Eye (tissue), 1 donor: ENCODE results near the gene CBLC.
"Not testable (repeated sequence)": the region's sequence is repeated elsewhere in the genome, so short reads cannot be mapped to it uniquely, and the experiment has no call there.

Experiments
- DNase-seq: peaks from one replicate; pipeline ENCODE4 v3.0.0-alpha.2; 2015

The CBLC gene

GRCh38 chr19:44822177-44822576 is 44.5 kb downstream of the CBLC start:
- DNase-seq: no peak

DNA sequence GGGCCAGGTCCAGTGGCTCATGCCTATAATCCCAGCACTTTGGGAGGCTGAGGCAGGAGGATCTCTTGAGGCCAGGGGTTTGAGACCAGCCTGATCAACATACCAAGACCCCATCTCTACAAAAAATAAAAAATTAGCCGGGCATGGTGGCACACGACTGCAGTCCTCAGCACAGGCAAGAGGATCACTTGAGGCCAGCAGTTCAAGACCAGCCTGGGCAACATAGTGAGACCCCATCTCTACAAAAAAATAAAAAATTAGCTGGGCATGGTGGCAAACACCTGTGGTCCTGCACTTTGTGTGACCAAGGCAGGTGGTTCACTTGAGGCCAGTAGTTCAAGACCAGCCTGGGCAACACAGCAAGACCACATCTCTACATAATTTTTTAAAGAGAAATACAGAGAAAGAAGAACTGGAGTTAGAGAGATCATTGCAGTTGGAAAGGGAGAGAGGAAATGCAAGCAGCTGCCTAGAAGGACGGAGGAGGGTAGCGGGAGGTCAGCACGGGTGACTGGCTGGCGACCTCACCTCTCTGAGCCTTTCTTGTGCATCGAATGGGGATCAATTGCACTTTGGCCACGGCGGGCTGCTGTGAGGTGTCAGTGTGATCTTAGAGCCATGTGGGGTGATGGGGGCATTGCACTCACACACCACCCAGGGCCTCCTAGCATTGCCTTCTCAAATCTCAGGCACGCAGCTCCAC is 45.1 kb downstream of the CBLC start:
- DNase-seq: no peak

GRCh38 chr19:44823373-44823698 is 45.6 kb downstream of the CBLC start:
- no peak for DNase-seq

GRCh38 chr19:44824761-44825160 is 47.1 kb downstream of the CBLC start:
- no peak for DNase-seq

DNA sequence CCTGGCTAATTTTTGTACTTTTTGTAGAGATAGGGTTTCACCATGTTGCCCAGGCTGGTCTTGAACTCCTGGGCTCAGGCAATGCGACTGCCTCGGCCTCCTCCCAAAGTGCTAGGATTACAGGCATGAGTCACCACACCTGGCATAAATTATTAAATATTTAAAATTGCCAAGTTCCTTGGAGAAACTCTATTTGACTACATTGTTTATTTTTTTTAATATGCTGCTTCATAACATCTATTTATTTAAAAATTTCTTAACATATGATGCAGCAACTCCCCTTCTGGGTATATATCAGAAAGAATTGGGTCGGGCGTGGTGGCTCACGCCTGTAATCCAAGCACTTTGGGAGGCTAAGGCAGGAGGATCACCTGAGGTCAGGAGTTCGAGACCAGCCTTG is 55.2 kb downstream of the CBLC start:
- DNase-seq: not testable (repeated sequence)

GRCh38 chr19:44834399-44834798 is 56.7 kb downstream of the CBLC start:
- not testable (repeated sequence) for DNase-seq

- DNase-seq: no peak
These were observed 61.6 kb downstream of the CBLC start for GRCh38 chr19:44839276-44839675.

- DNase-seq: no peak
These were observed 63.1 kb downstream of the CBLC start for GRCh38 chr19:44840811-44841210.

GRCh38 chr19:44841231-44841630 is 63.5 kb downstream of the CBLC start:
- no peak for DNase-seq

DNA sequence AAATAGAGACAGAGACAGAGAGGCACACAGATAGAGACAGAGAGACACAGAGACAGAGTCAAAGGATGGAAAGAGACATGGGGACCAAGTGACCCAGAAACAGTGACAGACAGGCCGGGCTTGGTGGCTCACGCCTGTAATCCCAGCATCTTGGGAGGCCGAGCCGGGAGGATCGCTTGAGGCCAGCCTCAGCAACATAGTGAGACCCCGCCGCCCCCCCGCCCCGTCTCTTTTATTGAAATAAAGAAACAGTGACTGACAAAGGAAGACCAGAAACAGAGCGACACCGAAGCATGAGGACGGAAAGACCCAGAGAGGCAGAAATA is 67.6 kb downstream of the CBLC start:
- DNase-seq: no peak

DNA sequence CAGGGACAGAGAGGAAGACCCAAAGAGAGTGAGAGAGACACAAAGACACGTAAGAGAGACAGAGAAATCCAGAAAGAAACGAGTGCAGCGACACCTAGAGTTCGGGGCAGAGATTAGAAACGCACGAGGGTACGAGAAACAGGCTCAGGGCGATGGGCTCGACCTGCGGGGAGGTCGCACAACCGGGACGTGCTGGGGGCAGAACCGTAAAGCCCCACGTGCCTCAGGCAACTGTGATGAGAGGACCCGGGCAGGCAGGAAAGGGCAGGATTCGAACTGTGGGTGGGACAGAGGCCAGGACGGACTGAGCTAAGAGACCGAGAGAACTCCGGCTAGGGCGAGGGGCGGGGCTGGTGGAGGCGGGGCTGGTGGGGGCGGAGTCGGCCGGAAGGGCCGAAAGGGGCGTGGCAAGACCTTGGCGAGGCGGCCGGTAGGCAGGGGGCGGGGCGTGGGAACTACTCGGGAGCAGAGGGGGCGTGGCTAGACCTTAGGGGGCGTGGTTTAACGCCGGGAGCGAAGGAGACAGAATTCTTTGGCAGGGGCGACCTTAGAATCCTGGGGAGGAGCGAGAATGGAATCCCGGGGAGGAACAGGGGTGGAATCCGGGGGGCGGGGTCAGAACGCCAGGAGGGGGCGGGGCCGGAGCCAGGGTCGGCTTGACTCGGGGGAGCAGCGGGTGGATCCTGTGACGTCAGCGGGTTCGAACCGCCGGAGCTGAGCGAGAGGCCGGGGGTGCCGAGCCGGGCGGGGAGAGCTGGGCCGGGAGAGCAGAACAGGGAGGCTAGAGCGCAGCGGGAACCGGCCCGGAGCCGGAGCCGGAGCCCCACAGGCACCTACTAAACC is 68.1 kb downstream of the CBLC start, which contains the start of gene NECTIN2:
NECTIN2 (plus strand) TSS at position 686 of the 843 bp plus-strand sequence. CDS start 229 bp downstream, outside the sequence.
- peak; percentile 99 for DNase-seq

DNA sequence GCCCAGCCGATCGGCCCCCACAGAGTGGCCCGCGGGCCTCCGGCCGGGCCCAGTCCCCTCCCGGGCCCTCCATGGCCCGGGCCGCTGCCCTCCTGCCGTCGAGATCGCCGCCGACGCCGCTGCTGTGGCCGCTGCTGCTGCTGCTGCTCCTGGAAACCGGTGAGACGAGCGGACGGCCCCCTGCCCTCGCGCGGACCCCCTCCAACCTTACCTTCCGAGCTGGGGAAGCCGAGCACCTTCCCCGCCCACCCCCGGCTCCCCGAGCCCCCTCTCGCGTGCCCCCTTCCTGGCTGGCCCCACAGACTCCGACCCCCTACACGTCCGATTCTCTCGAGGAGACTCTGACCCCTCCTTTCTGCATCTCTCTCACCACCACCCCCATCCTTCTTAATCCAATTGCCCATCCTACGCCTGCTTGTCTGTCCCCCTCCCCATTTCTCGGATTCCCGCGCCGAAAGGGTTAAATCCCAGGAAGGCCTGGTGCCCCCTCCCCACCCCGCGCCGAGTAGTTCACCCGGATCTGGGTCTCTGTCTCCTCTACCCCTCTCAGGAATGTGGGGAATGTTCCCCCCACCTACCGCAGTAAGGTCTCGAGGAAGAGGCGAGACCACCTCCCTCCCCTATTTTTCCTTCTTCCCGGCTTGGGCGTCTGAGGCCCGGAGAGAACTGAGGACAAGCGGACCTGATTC is 68.9 kb downstream of the CBLC start:
- DNase-seq: peak; percentile 93

GRCh38 chr19:44847144-44848035 is 69.7 kb downstream of the CBLC start:
- DNase-seq: peak; percentile 81

DNA sequence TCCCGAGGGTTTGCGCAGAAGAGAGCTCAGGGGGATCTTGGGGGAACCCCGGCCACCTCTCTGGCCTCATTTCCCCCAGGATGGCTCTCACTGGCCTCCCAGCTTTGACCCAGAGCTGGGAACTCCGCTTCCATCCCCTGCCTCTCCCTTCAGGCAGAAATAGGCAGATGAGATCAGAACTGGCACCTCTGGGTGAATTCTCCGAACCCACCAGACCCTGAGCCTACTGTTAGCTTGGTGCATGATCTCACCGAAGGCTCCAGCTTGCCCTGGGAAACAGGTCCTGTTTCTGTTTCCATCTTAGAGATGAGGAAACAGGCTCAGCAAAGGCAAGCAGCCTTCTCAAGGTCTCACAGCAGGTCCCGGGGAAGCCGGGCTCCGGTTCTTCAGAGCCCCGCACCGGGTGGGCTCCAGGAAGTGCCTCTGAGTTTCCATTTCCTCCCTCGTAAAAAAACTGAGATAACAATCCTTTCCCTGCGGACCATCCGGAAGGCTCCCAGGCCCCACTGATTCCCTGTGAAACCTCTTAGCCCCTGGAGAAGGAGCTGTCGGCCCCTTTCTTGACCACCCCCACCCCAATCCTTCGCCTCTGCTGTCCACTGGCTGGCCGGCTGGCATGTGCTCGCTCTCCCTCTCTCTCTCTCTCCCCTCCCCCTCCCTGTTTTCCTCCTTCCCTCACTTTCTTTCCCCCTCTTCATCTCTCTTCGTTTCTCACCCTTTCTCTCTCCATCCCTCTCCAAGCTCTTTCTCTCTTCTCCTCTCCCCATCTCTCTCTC is 70.5 kb downstream of the CBLC start:
- DNase-seq: peak; percentile 73

- peak; percentile 91 for DNase-seq
These were observed 71.2 kb downstream of the CBLC start for GRCh38 chr19:44848812-44849447.
